Naive thymus-derived CD4-positive, alpha-beta T cell (primary cell): ENCODE measurements around the gene SLC52A3. TPM values are rescaled to one million over a fixed set of nuclear protein-coding genes. Genes with fewer than 3 reads are reported as not detected.

Experiments used
- ATAC-seq: fragments of 150-1000 bp; cut with Tn5 transposase; 2 replicates; pipeline ENCODE4 v1.10.0; 2021; ENCODE audit warnings: mild to moderate bottlenecking, moderate library complexity
- CTCF ChIA-PET: fragments of 350-600 bp; sonication (Branson Sonifier 250); formaldehyde crosslinking; loops from one replicate; lab custom pipeline; 2021; ENCODE audit warnings: antibody characterized with exemption; lab: Charles Lee
- POLR2A ChIA-PET: fragments of 350-600 bp; sonication (Branson Sonifier 250); formaldehyde crosslinking; loops from one replicate; lab custom pipeline; 2021; ENCODE audit warnings: antibody characterized with exemption, inconsistent platforms; lab: Charles Lee
- DNase-seq, 9 donors: peaks; one replicate each; pipeline versions ENCODE4 v3.0.0 to v3.0.0-alpha.2; 2020 to 2022; ENCODE audit warnings: mixed read lengths in 1 of 9
- H3K27ac ChIP-seq: one replicate; pipeline ENCODE4 v1.7.0; 2013; ENCODE audit warnings: mild to moderate bottlenecking, low read depth, low read length, moderate library complexity
- H3K27me3 ChIP-seq, 2 donors: one replicate each; pipeline ENCODE4 v1.7.0; 2013; ENCODE audit warnings: low read length in 2 of 2, mild to moderate bottlenecking in 2 of 2, moderate library complexity in 2 of 2; ENCODE audit not compliant: control insufficient read depth in 2 of 2, insufficient read depth in 2 of 2
- H3K36me3 ChIP-seq, 3 experiments: 1 replicate in 2 of 3; 2 replicates in 1 of 3; pipeline ENCODE4 v1.7.0; 2013; ENCODE audit warnings: low read length in 3 of 3, mild to moderate bottlenecking in 3 of 3, moderate library complexity in 1 of 3; ENCODE audit not compliant: insufficient read depth in 3 of 3, control insufficient read depth in 2 of 3
- H3K4me1 ChIP-seq, 2 donors: one replicate each; pipeline ENCODE4 v1.7.0; 2013; ENCODE audit warnings: low read length in 2 of 2, mild to moderate bottlenecking in 2 of 2, moderate library complexity in 1 of 2; ENCODE audit not compliant: control insufficient read depth in 2 of 2, insufficient read depth in 2 of 2
- H3K4me3 ChIP-seq: 2 replicates; pipeline ENCODE4 v1.7.0; 2013; ENCODE audit warnings: mild to moderate bottlenecking, low read length
- H3K9me3 ChIP-seq, 3 experiments: 1 replicate in 2 of 3; 2 replicates in 1 of 3; pipeline ENCODE4 v1.7.0; 2013; ENCODE audit warnings: low read length in 3 of 3; ENCODE audit not compliant: control insufficient read depth in 2 of 3
- H3K27ac Mint-ChIP-seq, 9 donors: one replicate each; pipeline ENCODE4 v1.8.0; 2020 to 2022; ENCODE audit warnings: mixed read lengths in 9 of 9, mild to moderate bottlenecking in 8 of 9, moderate library complexity in 5 of 9, inconsistent platforms in 2 of 9
- H3K27me3 Mint-ChIP-seq, 5 donors: one replicate each; pipeline ENCODE4 v1.8.0; 2021 to 2022; ENCODE audit warnings: mixed read lengths in 5 of 5, mild to moderate bottlenecking in 1 of 5
- H3K36me3 Mint-ChIP-seq, 5 donors: one replicate each; pipeline ENCODE4 v1.8.0; 2020 to 2022; ENCODE audit warnings: mixed read lengths in 5 of 5, mild to moderate bottlenecking in 3 of 5, inconsistent platforms in 1 of 5
- H3K4me1 Mint-ChIP-seq, 7 donors: one replicate each; pipeline ENCODE4 v1.8.0; 2020 to 2022; ENCODE audit warnings: mixed read lengths in 7 of 7, mild to moderate bottlenecking in 3 of 7, inconsistent platforms in 1 of 7
- H3K4me3 Mint-ChIP-seq, 10 donors: one replicate each; pipeline ENCODE4 v1.8.0; 2020 to 2022; ENCODE audit warnings: mild to moderate bottlenecking in 10 of 10, mixed read lengths in 10 of 10, moderate library complexity in 6 of 10, inconsistent platforms in 2 of 10
- H3K9me3 Mint-ChIP-seq, 11 donors: one replicate each; pipeline ENCODE4 v1.8.0; 2020 to 2022; ENCODE audit warnings: mixed read lengths in 11 of 11, mild to moderate bottlenecking in 4 of 11, inconsistent platforms in 1 of 11, moderate library complexity in 1 of 11
- intact Hi-C, 2 donors: fragments of 100-400 bp; cut with micrococcal nuclease; formaldehyde crosslinking; loops; one replicate each; pipeline ENCODE4 v1.15.1; 2023
- polyA plus RNA-seq, 2 donors: library from polyadenylated mRNA; unstranded; fragments of 300-500 nt; fragmentation: Illumina TruSeq; gene quantifications; one replicate each; pipeline ENCODE4 v1.2.3, GENCODE V29; 2021
- total RNA-seq, 6 experiments: library from RNA in 5 of 6; stranded (reverse) in 5 of 6; gene quantifications; 1 replicate in 5 of 6; 2 replicates in 1 of 6; pipeline ENCODE4 v1.2.3 and lab custom pipeline; 2021 to 2026

SLC52A3 gene
- total and polyA plus RNA-seq, 7 experiments from 2014 or later = not detected

- peaks cover 6 to 26% (median 22%) of the 10 kb centered on the region in 5 donors for H3K27me3 Mint-ChIP-seq
- H3K27ac Mint-ChIP-seq = no peak overlapping the region
- ATAC-seq (no peak), DNase-seq (no peak)
- peaks cover 0 to 7% (median 0%) of the 10 kb centered on the region in 5 donors for H3K36me3 Mint-ChIP-seq
- POLR2A ChIA-PET = interaction anchor here (0.6 kb wide), 1 partner anchor 335 kb away, joined by 4 read pairs; no protein-coding TSS in a partner anchor
- CTCF ChIA-PET = interaction anchor here (0.6 kb wide), 1 partner anchor 527 kb away, joined by 3 read pairs; no protein-coding TSS in a partner anchor
- no peak overlapping the region for H3K4me3 Mint-ChIP-seq
- Histone ChIP-seq H3K9me3 (no peaks in the 10 kb centered on the region), H3K36me3 (no peaks in the 10 kb centered on the region), H3K4me1 (no peaks in the 10 kb centered on the region), H3K27ac (no peak overlapping the region), H3K27me3 (no peaks in the 10 kb centered on the region), H3K4me3 (no peak overlapping the region)
- intact Hi-C loops = loop anchor here (1.0 to 2.0 kb wide), 3 partner anchors 178 to 385 kb away; no protein-coding TSS in a partner anchor
- H3K9me3 Mint-ChIP-seq = peaks cover 0 to 15% (median 7%) of the 10 kb centered on the region in 11 donors
- H3K4me1 Mint-ChIP-seq = peaks cover 0 to 4% (median 0%) of the 10 kb centered on the region in 7 donors
Measured at GRCh38 chr20:739736-740135, 28.6 kb downstream of the SLC52A3 start.

DNA sequence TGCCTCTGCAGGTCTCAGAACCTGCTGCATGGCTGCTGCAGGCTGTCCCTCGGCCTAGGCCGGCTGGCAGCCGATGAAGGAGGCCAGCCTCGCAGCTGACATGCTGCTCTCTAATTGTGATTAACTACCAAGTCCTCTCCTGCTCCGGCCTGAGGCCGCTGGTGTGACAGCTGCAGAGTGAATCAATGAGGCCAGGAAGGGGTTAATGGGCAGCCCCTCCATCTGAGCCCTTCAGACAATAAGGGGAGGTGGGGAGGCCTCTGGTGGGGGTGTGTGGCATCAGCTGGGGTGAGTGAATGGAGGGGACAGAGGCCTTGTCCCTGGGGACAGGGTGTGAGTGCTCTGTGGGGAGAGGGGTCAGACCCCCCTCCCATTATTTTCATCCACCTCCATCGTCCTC is 34.4 kb downstream of the SLC52A3 start:
- no peak for ATAC-seq
- Mint-ChIP-seq H3K27me3 (peaks cover 22 to 52% (median 29%) of the 10 kb centered on the region in 5 donors), H3K4me1 (peaks cover 0 to 5% (median 0%) of the 10 kb centered on the region in 7 donors), H3K27ac (no peak overlapping the region), H3K4me3 (no peak overlapping the region), H3K9me3 (peaks cover 0 to 5% (median 0%) of the 10 kb centered on the region in 11 donors), H3K36me3 (peaks cover 0 to 4% (median 0%) of the 10 kb centered on the region in 5 donors)
- no peaks in the 10 kb centered on the region for H3K27me3 ChIP-seq
- POLR2A ChIA-PET = no interaction called here
- H3K36me3 ChIP-seq = no peaks in the 10 kb centered on the region
- H3K27ac ChIP-seq = no peak overlapping the region
- intact Hi-C loops = no loop called here
- CTCF ChIA-PET = no interaction called here
- H3K9me3 ChIP-seq = no peaks in the 10 kb centered on the region
- H3K4me3 ChIP-seq = no peak overlapping the region
- H3K4me1 ChIP-seq = no peaks in the 10 kb centered on the region
- no peak for DNase-seq

- ATAC-seq = no peak
- POLR2A ChIA-PET = no interaction called here
- Mint-ChIP-seq H3K4me3 (no peak overlapping the region), H3K9me3 (peaks cover 0 to 5% (median 0%) of the 10 kb centered on the region in 11 donors), H3K36me3 (peaks cover 0 to 4% (median 0%) of the 10 kb centered on the region in 5 donors), H3K27ac (no peak overlapping the region), H3K4me1 (peaks cover 0 to 7% (median 0%) of the 10 kb centered on the region in 7 donors), H3K27me3 (peaks cover 28 to 55% (median 31%) of the 10 kb centered on the region in 5 donors)
- H3K9me3 ChIP-seq = no peaks in the 10 kb centered on the region
- no peaks in the 10 kb centered on the region for H3K36me3 ChIP-seq
- intact Hi-C loops = no loop called here
- peaks cover 0 to 4% of the 10 kb centered on the region in 2 donors for H3K4me1 ChIP-seq
- H3K27ac ChIP-seq = no peak overlapping the region
- DNase-seq = no peak
- H3K27me3 ChIP-seq = no peaks in the 10 kb centered on the region
- no peak overlapping the region for H3K4me3 ChIP-seq
- CTCF ChIA-PET = no interaction called here
Measured at GRCh38 chr20:732727-733126, 35.6 kb downstream of the SLC52A3 start.

DNA sequence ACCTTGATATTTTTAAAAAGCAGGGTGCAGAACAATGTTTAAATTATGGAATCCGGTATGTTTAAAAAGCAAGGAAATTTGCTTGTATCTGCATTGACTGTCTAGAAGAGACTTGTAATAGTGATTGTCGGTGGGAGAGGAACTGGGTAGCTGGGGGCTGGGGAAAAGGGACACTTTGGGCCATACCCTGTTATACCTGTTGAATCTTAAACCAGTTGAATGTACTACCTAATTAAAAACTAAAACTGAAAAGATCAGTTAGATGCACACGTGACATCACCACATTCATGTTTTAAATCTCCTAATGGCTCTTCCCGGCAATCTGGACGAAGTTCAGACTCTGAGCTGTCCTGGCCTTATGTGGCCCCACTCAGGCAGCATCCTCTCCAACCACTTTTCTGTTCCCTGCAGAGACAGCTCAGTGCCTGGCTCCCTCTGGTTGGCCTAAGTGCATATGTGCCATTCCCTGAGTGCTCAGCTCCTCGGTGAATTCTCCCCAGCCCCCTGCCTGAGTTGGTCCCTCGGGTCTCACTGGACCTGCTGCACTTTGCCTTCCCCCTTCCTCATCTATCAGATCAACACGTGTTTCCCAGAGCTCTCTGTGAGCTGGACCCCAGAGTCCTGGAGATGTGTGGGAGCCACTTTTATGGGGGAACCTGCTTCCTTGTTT is 36.3 kb downstream of the SLC52A3 start:
- Mint-ChIP-seq H3K27ac (no peak overlapping the region), H3K9me3 (peaks cover 0 to 5% (median 0%) of the 10 kb centered on the region in 11 donors), H3K27me3 (peaks cover 30 to 60% (median 33%) of the 10 kb centered on the region in 5 donors), H3K4me1 (peaks cover 0 to 7% (median 3%) of the 10 kb centered on the region in 7 donors), H3K4me3 (no peak overlapping the region), H3K36me3 (peaks cover 0 to 4% (median 0%) of the 10 kb centered on the region in 5 donors)
- CTCF ChIA-PET = no interaction called here
- no peak overlapping the region for H3K27ac ChIP-seq
- no peak for DNase-seq
- no peaks in the 10 kb centered on the region for H3K9me3 ChIP-seq
- H3K4me3 ChIP-seq = no peak overlapping the region
- intact Hi-C loops = no loop called here
- no peak for ATAC-seq
- H3K4me1 ChIP-seq = peaks cover 0 to 4% of the 10 kb centered on the region in 2 donors
- H3K27me3 ChIP-seq = no peaks in the 10 kb centered on the region
- no peaks in the 10 kb centered on the region for H3K36me3 ChIP-seq
- POLR2A ChIA-PET = no interaction called here

- peaks cover 0 to 4% (median 0%) of the 10 kb centered on the region in 5 donors for H3K36me3 Mint-ChIP-seq
- Histone ChIP-seq H3K27me3 (no peaks in the 10 kb centered on the region), H3K27ac (no peak overlapping the region), H3K4me1 (peaks cover 0 to 4% of the 10 kb centered on the region in 2 donors), H3K4me3 (no peak overlapping the region), H3K36me3 (no peaks in the 10 kb centered on the region), H3K9me3 (no peaks in the 10 kb centered on the region)
- ChIA-PET CTCF (no interaction called here), POLR2A (no interaction called here)
- intact Hi-C loops = no loop called here
- no peak overlapping the region for H3K4me3 Mint-ChIP-seq
- no peak overlapping the region for H3K27ac Mint-ChIP-seq
- no peak for ATAC-seq
- peaks cover 0 to 5% (median 0%) of the 10 kb centered on the region in 11 donors for H3K9me3 Mint-ChIP-seq
- H3K27me3 Mint-ChIP-seq = peaks cover 43 to 76% (median 46%) of the 10 kb centered on the region in 5 donors
- no peak for DNase-seq
- H3K4me1 Mint-ChIP-seq = peaks cover 0 to 7% (median 3%) of the 10 kb centered on the region in 7 donors
Measured at GRCh38 chr20:730005-730404, 38.3 kb downstream of the SLC52A3 start.

GRCh38 chr20:728256-728944 is 39.9 kb downstream of the SLC52A3 start:
- CTCF ChIA-PET = interaction anchor here (0.7 kb wide), 1 partner anchor 68 kb away, joined by 3 read pairs; no protein-coding TSS in a partner anchor
- H3K4me3 ChIP-seq = no peak overlapping the region
- peak overlapping the region in 8 of 10 donors; percentile 31 to 69 (median 56) for H3K4me3 Mint-ChIP-seq

More at GRCh38 chr20:728256-728944, 39.9 kb downstream of the SLC52A3 start:
- H3K4me1 ChIP-seq = peaks cover 0 to 4% of the 10 kb centered on the region in 2 donors
- DNase-seq (peak in 8 of 9 donors; percentile 19 to 51 (median 33)), ATAC-seq (peak; percentile 74)
- H3K27ac ChIP-seq = no peak overlapping the region
- no peaks in the 10 kb centered on the region for H3K27me3 ChIP-seq
- Mint-ChIP-seq H3K9me3 (peaks cover 0 to 5% (median 0%) of the 10 kb centered on the region in 11 donors), H3K36me3 (peaks cover 0 to 4% (median 0%) of the 10 kb centered on the region in 5 donors), H3K4me1 (peaks cover 0 to 7% (median 3%) of the 10 kb centered on the region in 7 donors), H3K27me3 (peaks cover 49 to 75% (median 53%) of the 10 kb centered on the region in 5 donors), H3K27ac (no peak overlapping the region)
- H3K9me3 ChIP-seq = no peaks in the 10 kb centered on the region
- POLR2A ChIA-PET = no interaction called here
- no peaks in the 10 kb centered on the region for H3K36me3 ChIP-seq
- intact Hi-C loops = no loop called here
